Middle frontal gyrus (tissue), 1 donor: ENCODE measurements around the gene VIPAS39.
A peak's percentile ranks its signal among the peaks of the same experiment; 100 is the strongest.
"Not testable (repeated sequence)": the region's sequence is repeated elsewhere in the genome, so short reads cannot be mapped to it uniquely, and the experiment has no call there.

Experiments used
- DNase-seq: peaks from one replicate; pipeline ENCODE4 v3.0.0-alpha.2; 2015; ENCODE audit warnings: low spot score; ENCODE audit errors: extremely low spot score

VIPAS39 gene

GRCh38 chr14:77470224-77470870 lies 12.9 kb upstream of the VIPAS39 start:
- no peak for DNase-seq

- no peak for DNase-seq
These were observed 12.1 kb upstream of the VIPAS39 start for GRCh38 chr14:77469539-77469938.

GRCh38 chr14:77469067-77469505 lies 11.7 kb upstream of the VIPAS39 start:
- DNase-seq: no peak

- no peak for DNase-seq
These were observed 10.4 kb upstream of the VIPAS39 start for GRCh38 chr14:77467801-77468200.

GRCh38 chr14:77459072-77459723 lies 1.8 kb upstream of the VIPAS39 start:
- DNase-seq: peak; percentile 23

GRCh38 chr14:77458249-77458950 lies 999 bp upstream of the VIPAS39 start:
- peak; percentile 3 for DNase-seq

- no peak for DNase-seq
These were observed 283 bp downstream of the VIPAS39 start for GRCh38 chr14:77457115-77457521.

GRCh38 chr14:77455966-77456640 lies 1.3 kb downstream of the VIPAS39 start:
- no peak for DNase-seq

GRCh38 chr14:77442196-77442595 lies 15.2 kb downstream of the VIPAS39 start:
- no peak for DNase-seq

- no peak for DNase-seq
These were observed 17.5 kb downstream of the VIPAS39 start for GRCh38 chr14:77439861-77440260.

- no peak for DNase-seq
These were observed 18.8 kb downstream of the VIPAS39 start for GRCh38 chr14:77438596-77438995.

GRCh38 chr14:77436042-77436441 lies 21.4 kb downstream of the VIPAS39 start:
- no peak for DNase-seq

GRCh38 chr14:77426396-77426795 lies 31.0 kb downstream of the VIPAS39 start:
- no peak for DNase-seq

GRCh38 chr14:77424862-77425261 lies 32.5 kb downstream of the VIPAS39 start:
- no peak for DNase-seq

GRCh38 chr14:77423423-77423822 lies 34.0 kb downstream of the VIPAS39 start, which contains the start of gene NOXRED1:
NOXRED1 (minus strand) TSS chr14:77423523; CDS start chr14:77422889, 634 bp downstream.
- no peak for DNase-seq

- no peak for DNase-seq
These were observed 36.2 kb downstream of the VIPAS39 start for GRCh38 chr14:77421201-77421600.

GRCh38 chr14:77416836-77417235 lies 40.6 kb downstream of the VIPAS39 start:
- no peak for DNase-seq

GRCh38 chr14:77416098-77416497 lies 41.3 kb downstream of the VIPAS39 start:
- not testable (repeated sequence) for DNase-seq

- DNase-seq: not testable (repeated sequence)
These were observed 41.9 kb downstream of the VIPAS39 start for GRCh38 chr14:77415403-77416030.

- DNase-seq: no peak
These were observed 48.3 kb downstream of the VIPAS39 start for GRCh38 chr14:77409131-77409533.

- no peak for DNase-seq
These were observed 50.2 kb downstream of the VIPAS39 start for GRCh38 chr14:77407158-77407557.
